Measurements from ENCODE around the gene USP7.
"Not testable (repeated sequence)": the region's sequence is repeated elsewhere in the genome, so short reads cannot be mapped to it uniquely, and the experiment has no call there.

The USP7 gene

GRCh38 chr16:8963821-8964441 is at the start of gene USP7:
Gene USP7, minus strand, starts transcription at chr16:8963906. Its CDS starts 621 bp downstream, at chr16:8963285.
- peak; percentile 73 for DNase-seq

GRCh38 chr16:9013508-9013864 is 49.8 kb upstream of the USP7 start:
- DNase-seq = no peak

GRCh38 chr16:9012848-9013507 is 49.3 kb upstream of the USP7 start:
- DNase-seq = no peak

- no peak for DNase-seq
Measured at GRCh38 chr16:9012330-9012729, 48.6 kb upstream of the USP7 start.

- DNase-seq = peak; percentile 53
Measured at GRCh38 chr16:9008601-9009260, 45.0 kb upstream of the USP7 start.

- peak; percentile 15 for DNase-seq
Measured at GRCh38 chr16:9007177-9007794, 43.6 kb upstream of the USP7 start.

- no peak for DNase-seq
Measured at GRCh38 chr16:9004183-9004582, 40.5 kb upstream of the USP7 start.

GRCh38 chr16:9003763-9004162 is 40.1 kb upstream of the USP7 start:
- no peak for DNase-seq

GRCh38 chr16:9003322-9003721 is 39.6 kb upstream of the USP7 start:
- DNase-seq = no peak

GRCh38 chr16:9002042-9002441 is 38.3 kb upstream of the USP7 start:
- DNase-seq = no peak

- no peak for DNase-seq
Measured at GRCh38 chr16:9000664-9001063, 37.0 kb upstream of the USP7 start.

- DNase-seq = no peak
Measured at GRCh38 chr16:8999800-9000199, 36.1 kb upstream of the USP7 start.

- DNase-seq = peak; percentile 90
Measured at GRCh38 chr16:8998108-8998507, 34.4 kb upstream of the USP7 start.

GRCh38 chr16:8996891-8997290 is 33.2 kb upstream of the USP7 start:
- no peak for DNase-seq

- DNase-seq = no peak
Measured at GRCh38 chr16:8990445-8990844, 26.7 kb upstream of the USP7 start.

- DNase-seq = peak; percentile 4
Measured at GRCh38 chr16:8989099-8989878, 25.6 kb upstream of the USP7 start.

GRCh38 chr16:8986818-8987191 is 23.1 kb upstream of the USP7 start:
- DNase-seq = no peak

GRCh38 chr16:8986111-8986510 is 22.4 kb upstream of the USP7 start:
- no peak for DNase-seq

- DNase-seq = no peak
Measured at GRCh38 chr16:8982816-8983215, 19.1 kb upstream of the USP7 start.

GRCh38 chr16:8981901-8982300 is 18.2 kb upstream of the USP7 start:
- DNase-seq = not testable (repeated sequence)

- DNase-seq = not testable (repeated sequence)
Measured at GRCh38 chr16:8976189-8976588, 12.5 kb upstream of the USP7 start.

GRCh38 chr16:8975039-8975438 is 11.3 kb upstream of the USP7 start:
- DNase-seq = no peak
